GM18498 (cell line): Measurements from ENCODE around the gene ACBD6.

Experiments
- ATAC-seq: cut with Tn5 transposase; IDR thresholded peaks from one replicate; pipeline ENCODE4 v1.9.1; 2021; ENCODE audit warnings: mild to moderate bottlenecking, moderate library complexity; ENCODE audit not compliant: unreplicated experiment

Gene ACBD6

DNA sequence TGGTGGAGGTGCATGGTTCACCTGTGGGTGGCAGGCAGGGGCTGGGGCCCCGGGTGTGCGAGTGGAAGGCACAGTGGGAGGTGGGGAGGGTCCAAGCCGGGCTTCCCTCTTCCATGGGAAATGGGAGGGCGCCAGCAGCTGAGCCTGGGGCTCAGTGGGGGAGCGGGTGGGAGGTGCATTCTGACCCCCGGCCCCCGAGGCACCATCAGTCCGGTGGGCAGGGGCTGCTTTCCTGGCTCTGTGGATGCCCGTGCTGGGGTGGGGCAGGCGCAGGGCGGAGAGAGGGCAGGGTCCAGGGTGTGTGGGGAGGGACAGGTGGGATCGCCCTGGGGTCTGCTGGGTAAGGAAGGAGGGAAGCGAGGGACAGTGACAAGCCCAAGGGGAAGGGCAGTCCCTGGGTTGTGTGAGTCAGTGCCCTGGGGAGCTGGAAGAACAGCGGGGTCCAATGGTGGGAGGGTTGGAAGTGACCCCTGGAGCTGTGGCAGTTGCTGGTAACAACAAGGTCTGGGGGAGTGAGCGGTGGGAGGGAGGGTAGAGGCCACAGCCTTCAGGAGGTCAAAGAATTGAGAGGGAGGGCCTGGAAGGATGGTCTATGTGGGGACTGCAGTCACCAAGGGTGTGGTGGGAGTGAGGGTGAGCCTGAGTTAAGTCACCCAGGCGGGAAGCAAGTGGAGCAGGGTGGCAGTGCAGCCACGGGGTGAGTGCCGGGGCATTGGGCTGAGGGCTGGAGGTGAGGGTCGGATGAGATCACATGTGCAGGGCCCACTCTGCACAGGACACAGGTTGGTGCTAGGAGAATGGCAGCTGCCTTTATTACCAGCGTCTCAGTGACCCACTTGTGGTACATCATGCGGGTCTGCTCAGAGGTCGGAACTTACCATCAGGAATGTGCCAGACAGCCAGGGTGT lies 242.7 kb downstream of the ACBD6 start:
- ATAC-seq, result no peak

DNA sequence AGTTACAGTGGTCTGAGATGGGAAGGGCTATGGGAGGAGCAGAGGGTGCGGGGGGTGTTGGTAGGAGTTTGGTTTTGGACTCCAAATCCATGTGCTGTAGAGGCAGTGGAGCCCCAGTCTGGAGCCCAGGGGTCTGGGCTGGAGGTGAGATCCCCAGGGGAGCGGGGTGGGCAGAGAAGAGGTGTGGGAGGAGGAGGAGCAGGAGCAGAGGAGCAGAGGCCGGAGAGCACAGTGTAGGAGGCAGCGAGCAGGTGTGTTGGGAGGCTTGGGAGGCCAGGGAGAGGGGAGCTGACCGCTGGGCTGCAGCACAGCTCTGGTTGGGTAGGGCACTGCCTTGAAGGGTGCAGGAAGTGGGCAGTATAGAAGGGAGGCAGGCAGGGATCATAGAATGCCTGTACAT lies 243.4 kb downstream of the ACBD6 start:
- ATAC-seq, result no peak

DNA sequence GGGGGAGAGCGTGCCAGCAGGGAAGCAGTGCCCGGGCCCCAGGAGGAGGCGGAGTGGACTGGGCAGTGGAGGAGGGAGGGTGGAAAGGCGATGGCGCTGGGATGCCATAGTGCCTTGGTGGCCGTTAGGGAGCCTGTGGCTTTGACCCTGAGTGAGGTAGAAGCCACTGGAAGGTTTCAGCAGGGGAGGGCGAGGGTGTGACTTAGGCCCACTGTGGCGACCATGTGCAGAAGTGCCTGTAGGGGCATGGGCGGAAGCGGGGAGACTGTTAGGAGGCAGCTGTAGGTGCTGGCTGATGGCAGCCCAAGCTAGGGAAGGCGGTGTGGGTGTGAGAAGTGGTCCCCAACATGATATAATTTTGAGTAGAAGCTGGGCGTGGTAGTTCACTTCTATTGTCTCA lies 244.1 kb downstream of the ACBD6 start:
- no peak for ATAC-seq

DNA sequence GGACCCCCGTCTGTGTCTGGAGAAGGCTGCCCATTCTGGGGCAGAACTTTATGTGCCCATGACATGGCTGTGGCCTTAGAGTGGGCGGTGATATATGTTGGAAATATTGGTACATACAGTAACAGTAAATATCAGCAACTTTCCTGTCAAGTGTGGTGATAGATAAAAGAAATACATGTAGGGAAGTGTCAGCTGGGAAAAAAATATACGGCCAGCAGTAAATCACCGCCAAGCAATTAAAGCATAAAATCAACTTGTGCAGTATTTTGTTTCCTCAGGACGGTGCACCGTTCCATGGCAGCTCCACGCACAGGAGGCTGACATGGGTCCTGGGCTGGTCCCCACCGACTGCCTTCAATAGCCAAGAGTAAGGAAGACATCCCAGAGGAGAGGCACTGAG lies 244.9 kb downstream of the ACBD6 start:
- no peak for ATAC-seq

DNA sequence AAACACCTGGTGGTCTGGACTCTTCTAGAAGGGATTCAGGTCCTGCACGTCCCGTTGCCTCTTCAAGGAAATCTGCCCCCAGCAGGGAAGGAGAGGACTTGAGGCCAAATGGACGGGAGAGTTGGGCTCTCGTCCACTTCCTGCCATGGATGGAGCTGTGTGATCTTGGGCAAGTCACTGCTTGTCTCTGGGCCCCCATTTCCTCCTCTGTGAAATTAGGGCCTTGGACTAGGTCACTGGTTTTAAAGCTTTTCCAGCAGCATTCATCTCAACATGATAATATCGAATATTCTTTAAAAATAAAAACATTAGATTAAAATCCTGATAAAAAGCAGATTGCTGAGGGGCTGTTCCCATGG lies 245.4 kb downstream of the ACBD6 start:
- no peak for ATAC-seq

DNA sequence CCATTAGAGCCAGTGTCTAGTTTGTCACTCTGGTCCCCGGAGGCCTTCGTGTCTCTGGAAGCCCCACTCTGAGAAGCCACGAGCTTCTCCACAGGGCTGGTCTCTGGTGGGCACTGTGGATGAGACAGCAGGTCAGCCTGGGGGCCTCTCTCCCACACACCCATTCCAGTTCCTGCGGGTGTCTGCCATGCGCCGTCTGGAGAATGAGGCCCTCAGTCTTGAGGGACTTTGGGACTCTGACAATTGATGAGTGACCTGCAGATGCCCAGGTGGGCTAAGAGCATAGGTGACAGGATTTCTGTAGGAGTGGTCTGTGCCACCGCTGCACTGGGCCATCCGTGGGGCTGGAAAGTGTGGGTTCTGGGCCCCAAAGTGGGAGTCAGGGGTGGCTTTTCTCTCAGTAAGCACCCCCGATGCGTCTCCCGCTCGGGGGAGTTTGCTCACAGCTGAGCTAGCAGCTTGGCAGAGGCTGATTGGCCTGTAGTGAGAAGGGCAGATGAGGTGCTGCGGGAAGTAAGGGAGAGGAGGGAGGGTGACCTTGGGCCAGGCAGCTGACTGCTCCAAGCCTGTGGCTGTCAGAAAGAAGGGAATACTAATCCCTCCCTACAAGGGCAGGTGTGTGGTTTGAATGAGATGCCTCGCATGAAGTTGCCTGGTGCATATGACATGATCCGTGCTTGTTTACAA lies 245.9 kb downstream of the ACBD6 start:
- no peak for ATAC-seq

DNA sequence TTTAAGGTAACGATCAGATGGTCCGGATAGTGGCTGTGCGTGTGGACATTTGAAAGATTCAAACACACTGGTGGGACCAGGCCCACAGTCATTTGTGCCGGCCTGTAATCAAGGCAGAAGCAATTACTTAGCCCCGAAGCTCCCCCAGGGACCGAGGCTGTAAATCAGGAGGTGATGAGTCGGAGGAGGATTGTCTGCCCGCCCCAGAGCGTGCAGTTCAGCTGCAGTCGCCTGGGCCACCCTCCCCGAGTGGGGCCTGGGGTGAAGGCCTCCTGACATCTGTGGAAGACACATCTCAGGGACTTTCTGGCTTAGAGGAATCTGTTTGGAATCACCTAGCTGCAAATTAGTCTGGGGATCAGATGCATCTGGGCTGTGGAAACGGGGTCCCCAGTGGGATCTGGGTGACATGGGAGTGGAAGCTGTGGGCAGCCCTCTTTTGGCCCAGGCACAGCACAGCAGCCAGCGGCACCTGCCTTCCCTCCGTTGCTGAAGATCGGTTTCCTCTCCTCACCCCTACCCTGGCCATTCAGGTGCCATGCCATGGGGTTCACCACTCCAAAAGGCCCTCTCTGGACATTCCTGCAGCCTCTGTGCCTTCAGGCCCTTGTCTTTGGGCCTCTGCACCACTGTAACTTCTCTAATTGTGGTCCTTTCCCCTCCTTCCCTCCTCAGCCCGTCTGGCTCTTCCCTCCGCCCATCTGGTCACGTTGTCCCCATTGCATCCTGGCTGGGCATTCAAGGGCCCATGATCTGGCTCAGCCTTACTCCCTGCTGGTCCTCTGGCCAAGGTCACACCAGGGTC lies 246.6 kb downstream of the ACBD6 start:
- no peak for ATAC-seq

DNA sequence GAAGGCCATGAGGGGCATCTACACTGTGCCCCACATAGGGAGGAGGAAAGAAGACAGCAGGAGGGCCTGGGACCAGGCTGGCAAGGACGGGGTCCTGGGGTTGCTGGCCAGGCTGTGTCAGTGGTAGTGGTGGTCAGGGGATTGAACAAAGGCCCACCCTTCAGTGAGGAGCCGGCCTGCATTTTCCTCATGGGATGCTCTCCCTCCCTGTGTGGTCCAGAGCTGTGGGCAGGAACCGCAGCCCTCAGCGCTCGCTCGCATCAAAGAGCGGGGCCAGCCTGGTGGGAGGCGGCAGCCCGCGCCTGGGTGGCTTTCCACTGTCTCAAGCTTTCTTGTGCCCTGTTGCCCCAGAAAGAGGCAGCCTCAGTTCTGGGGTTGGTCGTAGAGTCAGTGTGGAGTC lies 247.5 kb downstream of the ACBD6 start:
- no peak for ATAC-seq

DNA sequence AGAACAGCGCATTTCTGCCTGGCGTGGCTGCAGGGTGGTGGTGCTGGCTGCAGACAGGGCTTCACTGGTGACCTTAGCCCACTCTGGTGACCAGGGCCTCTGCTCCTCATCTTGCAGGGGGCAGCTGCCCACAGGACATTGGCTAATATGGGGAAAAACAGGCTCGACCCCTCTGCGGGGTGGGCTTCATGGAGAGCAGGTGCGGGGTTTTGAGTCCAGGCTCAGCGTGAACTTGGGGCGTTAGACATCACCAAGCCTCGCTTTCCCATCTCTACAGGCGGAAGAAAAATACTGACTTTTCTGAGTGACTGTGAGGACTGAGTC lies 247.9 kb downstream of the ACBD6 start:
- no peak for ATAC-seq

DNA sequence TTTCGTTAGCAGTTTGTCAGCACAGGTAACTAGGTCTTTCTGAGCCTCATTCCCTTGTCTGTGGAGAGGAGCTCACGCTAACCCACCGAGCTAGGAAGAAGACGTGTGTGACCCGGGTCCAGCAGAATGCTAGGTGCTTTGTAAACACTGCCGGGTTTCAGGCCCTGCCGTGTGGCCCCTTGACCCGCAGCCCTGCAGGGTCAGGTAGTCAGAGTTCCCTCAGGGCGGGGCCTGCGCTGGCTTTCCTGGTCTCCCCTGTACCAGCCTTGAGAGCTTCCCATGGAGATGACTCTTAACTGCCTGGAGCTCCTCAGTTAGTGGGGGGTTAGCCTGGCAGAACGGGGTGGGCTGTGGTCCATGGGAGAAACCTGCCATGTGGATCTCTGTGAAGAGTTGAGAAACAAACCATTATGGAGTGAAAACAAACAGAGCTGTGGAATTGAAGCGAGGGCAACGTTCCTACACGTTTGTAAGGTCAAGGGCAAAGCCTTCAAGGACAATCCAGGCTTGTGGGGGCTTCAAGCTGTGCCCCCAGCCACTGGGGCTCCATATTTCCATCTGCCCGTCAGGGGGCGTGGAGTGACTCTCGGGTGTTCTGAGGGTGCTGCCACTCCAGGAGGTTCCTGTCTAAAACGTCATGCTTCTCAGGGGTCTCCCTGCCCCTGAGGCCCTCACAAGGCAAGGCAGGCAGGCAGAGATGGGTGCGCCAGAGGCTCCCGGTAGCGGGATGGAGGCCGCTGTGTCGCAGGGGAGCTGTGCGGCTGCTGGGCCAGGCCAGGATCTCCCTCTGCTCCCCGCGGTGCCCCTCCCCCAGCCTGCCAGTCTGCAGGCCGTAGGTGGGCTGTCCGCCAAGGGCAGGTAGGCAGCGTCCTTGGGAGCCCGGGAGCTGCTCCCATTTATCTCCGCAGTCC lies 248.5 kb downstream of the ACBD6 start:
- ATAC-seq, result no peak

DNA sequence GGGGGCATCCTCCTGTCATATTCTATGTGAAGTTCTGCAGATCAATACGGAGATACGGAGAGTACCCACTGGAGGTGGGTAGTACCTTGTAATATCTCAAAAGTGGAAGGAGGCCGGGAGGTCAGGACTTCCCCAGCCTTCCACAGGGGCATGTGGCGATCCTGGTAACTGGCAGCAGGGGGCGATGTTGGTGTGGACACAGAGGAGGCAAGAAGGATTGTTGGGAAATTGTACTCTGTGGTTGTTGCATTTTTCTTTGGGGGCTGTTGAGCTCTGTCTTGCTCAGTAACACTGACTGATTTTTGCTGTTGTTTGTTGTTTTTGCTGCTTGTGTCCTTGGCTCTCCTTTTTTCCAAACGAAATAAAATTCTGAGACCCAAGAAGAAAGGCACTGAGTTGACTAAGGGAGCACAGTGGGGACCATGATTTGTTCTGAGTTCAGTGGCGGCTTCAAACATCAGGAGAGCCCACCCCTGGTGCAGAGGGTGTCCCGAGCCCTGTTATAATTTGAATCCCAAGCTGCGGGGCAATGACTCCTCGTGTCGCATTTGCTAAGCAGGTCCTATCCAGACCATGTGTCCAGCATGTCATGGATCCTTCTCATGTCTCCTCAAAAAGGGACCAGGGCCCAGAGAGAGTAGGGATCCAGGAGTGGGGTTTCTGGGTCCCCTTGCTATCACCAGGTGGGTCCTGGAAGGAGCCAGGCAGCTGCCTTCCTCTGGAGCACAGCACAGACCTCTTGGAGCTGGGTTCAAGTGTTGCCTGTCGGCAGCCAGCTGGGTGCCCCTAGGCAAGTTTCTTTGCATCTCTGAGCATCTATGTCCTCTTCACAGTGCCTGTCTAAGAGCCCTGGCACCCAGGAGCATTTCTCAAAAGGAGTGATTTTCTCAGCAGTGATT lies 249.5 kb downstream of the ACBD6 start:
- ATAC-seq, result peak; percentile 68

DNA sequence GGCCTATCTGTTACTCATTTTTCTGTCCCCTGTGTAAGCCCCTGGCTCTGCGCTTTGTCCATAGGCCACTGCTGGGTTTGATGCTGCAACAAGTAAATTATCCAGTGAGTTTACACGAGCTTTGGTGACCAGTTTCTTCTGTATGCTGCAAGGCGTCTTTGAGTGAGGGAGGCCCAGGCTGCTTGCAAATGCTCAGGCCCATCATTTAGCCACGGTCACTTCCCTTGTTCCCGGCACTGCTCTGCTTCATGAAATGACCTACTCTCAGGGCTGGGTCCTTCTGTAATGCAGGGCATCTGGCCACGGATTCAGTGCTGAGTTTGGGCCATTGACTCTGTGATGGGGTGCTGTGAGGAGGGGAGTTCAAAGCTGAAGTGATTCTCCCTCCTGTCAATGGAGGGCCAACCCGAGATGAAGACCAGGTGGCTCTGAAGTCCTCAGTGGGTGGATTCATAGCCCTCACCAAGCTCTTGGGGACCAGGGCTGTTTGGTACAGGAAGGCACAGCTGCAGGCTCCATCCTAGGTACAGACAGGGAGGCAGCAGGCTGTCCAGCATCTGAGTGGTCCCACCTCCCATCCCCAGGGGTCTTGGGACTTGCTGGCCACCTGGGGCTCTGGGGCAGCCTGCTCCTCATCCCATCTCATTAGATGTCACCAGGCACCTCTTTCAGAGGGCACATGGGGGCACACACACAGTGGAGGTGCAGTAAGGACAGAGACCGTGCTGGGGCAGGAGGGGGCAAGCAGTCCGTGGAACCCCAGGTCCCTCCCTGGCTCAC lies 250.7 kb downstream of the ACBD6 start:
- ATAC-seq, result no peak

DNA sequence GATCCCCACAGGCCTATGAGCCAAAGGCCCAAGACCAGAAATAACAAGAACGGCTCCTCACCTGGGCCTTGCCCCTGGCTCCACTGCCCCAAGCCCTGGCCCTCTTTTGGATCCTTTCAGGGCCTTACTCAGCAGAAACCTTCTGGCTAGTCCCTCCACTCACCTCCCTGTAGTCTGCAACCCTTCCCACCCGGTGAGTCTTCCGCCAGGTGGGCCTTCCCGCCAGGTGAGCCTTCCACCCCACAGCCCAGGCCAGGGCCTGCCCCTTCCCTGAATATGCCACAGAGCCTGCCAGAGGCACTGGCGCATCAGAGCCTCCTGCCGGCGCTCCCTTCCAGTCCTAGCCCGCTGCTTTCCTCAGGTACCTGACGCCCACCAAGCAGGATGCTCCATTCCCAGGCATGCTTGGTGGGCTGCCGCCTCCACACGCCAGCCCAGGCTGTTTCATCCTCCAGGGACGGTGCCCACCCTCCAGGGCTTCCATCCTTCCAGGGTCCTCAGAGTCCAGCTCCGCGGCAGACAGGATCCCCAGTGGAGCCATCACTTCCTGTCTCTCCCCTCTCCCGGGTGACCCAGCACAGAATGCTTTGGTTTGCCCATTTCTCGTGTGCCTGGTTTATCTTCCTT lies 251.4 kb downstream of the ACBD6 start:
- ATAC-seq, result no peak

DNA sequence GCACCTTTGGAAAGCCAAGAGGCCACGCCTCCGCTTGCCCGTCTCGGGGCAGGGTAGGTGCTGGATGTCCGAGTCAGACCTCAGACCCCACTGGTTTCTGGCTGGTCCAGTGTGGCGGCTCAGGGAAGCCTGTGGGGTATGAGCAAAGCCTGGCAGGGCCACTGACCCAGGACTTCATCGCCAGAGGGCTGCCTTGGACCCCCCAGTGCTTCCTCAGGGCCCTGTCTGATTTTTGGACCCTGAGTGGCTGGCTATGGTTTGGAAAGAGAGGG lies 251.9 kb downstream of the ACBD6 start:
- ATAC-seq, result no peak

DNA sequence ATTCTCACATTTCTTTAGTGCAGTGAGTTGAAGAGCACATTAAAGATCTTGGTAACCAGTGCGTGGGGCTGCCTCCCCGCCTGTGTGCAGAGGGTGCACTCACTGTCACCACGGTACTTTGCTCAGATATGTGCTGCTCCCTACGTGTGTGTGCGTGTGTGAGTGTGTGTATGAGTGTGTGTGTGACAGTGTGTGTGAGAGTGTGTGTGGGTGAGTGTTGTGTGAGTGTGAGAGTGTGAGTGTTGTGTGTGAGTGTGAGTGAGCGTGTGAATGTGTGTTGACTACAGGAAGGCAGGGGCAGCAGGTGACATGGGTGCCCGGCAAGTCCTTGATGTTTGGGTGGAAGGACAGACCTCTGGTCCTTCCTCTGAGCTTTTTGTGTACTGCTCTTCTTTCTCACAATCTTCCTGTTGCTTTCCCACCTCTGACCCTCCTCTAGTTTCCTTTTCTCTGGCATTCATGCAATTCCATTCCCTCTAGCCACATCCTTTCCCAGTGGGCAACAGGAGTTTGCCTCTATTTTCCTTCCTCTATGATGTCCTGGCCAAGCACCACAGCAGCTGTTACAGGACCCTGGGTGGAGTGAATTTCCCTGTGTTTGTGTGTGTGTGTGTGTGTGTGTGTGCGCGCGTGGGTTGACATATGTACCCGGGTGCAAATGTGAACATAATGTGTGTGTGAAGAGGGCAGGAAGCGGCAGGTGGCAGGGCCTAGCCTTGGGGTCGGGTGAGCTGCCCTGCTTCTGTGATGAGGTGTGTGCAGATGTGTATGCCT lies 252.5 kb downstream of the ACBD6 start:
- ATAC-seq, result no peak

DNA sequence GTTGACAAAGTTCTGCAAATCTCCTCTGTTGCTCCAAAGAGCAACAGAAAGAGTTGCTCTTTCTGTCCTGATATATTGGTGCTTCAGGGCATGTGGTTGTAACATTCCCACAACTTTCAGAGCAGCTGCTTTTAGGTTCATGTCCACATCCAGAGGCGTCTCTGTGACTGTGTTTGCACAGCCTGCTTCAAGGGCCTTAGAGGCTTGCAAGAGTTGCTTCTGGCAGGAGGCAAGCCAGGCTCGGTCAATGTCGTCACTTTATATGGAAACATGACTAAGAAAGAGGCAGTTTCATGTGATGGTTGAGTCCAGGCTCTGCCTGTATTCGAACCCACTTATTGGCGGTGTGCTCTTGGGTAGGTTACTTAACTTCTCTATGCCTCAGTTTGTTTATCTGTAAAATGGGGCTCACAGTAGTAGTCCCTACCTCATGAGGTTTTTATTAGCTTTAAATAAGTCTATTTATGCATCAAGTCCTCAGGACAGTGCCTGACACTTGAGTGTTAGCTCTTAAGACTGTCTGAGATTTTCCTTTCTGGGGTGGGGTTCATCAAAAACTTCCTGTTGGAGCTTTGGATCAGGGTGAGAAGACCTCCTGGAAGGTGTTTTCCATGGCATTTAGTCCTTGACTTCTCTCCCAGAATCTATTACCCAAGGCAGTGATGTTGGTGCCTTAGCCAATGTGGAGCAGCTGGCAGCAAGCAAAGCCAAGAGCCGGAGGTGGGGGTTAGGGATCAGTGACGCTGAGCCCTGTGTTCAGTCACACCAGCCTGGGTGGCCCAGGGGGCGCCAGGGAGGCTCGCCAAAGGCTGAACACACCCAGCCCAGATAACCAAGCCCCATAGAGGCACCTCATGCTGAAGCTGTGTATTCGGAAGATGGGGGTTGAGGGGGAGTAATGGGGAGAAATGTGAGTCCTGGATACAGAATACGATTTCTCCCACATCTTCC lies 253.4 kb downstream of the ACBD6 start:
- no peak for ATAC-seq

DNA sequence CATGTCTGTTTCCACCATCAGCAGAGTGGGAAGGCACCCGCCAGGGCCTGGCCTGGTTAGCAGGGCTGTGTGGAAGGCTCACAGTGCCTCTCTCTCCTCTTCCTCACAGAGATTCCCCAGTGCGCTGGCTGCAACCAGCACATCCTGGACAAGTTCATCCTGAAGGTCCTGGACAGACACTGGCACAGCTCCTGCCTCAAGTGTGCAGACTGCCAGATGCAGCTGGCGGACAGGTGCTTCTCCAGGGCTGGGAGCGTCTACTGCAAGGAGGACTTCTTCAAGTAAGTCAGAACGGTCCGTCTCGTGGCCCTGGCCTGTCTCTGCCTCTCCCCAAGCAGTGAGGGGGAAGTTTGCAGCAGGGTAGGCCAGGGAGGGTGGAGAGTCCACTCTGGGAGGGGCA lies 254.2 kb downstream of the ACBD6 start:
- ATAC-seq, result no peak
